Smooth muscle cell (in vitro differentiated cells): Measurements from ENCODE around the gene PDCD1LG2. TPM values are rescaled to one million over a fixed set of nuclear protein-coding genes. Genes with fewer than 3 reads are reported as not detected.
A peak's percentile ranks its signal among the peaks of the same experiment; 100 is the strongest.

Experiments
- DNase-seq: peaks from one replicate; lab custom pipeline; 2025; ENCODE audit not compliant: unreplicated experiment; lab: John Stamatoyannopoulos, UW
- H2AFZ ChIP-seq: fragments of 200-600 bp; sonication (generic); 2 replicates; pipeline ENCODE4 v1.6.0; 2016; ENCODE audit warnings: antibody characterized with exemption, low read depth, mild to moderate bottlenecking
- H3F3A ChIP-seq: fragments of 200-600 bp; sonication (generic); 2 replicates; pipeline ENCODE4 v1.6.0; 2017; ENCODE audit warnings: antibody characterized with exemption, low read depth
- H3K27ac ChIP-seq: fragments of 200-600 bp; sonication (generic); 2 replicates; pipeline ENCODE4 v1.5.1; 2016; ENCODE audit warnings: low read depth, mild to moderate bottlenecking
- H3K27me3 ChIP-seq: fragments of 200-600 bp; sonication (generic); 2 replicates; pipeline ENCODE4 v1.6.1; 2016; ENCODE audit warnings: low read depth, mild to moderate bottlenecking
- H3K36me3 ChIP-seq: fragments of 200-600 bp; sonication (generic); 2 replicates; pipeline ENCODE4 v1.5.1; 2016; ENCODE audit warnings: low read depth
- H3K4me1 ChIP-seq: fragments of 200-600 bp; sonication (generic); 2 replicates; pipeline ENCODE4 v1.5.1; 2016; ENCODE audit warnings: low read depth
- H3K4me2 ChIP-seq: fragments of 200-600 bp; sonication (generic); 2 replicates; pipeline ENCODE4 v1.6.0; 2016; ENCODE audit warnings: mild to moderate bottlenecking
- H3K4me3 ChIP-seq: fragments of 200-600 bp; sonication (generic); 2 replicates; pipeline ENCODE4 v1.5.1; 2016; ENCODE audit warnings: mild to moderate bottlenecking
- H3K79me2 ChIP-seq: fragments of 200-600 bp; sonication (generic); 2 replicates; pipeline ENCODE4 v1.6.0; 2016; ENCODE audit warnings: low read depth, mild to moderate bottlenecking
- H3K9ac ChIP-seq: fragments of 200-600 bp; sonication (generic); 2 replicates; pipeline ENCODE4 v1.6.0; 2016; ENCODE audit warnings: low read depth
- H3K9me3 ChIP-seq: fragments of 200-600 bp; sonication (generic); replicated peaks from 2 replicates; pipeline ENCODE4 v1.5.1; 2016; ENCODE audit warnings: low read depth
- H4K20me1 ChIP-seq: fragments of 200-600 bp; sonication (generic); 2 replicates; pipeline ENCODE4 v1.6.0; 2016; ENCODE audit warnings: low read depth
- WGBS: methylation state at CpG from one replicate; pipeline ENCODE4 v1.1.7; 2016; ENCODE audit warnings: low lambda C conversion rate; 5-methylcytosine and 5-hydroxymethylcytosine counted together
- polyA plus RNA-seq: library from polyadenylated mRNA; unstranded; fragments of >200 nt; fragmentation: Nextera tagmentation; extraction: Ambion mirVana; gene quantifications from 2 replicates; pipeline ENCODE4 v1.2.1, GENCODE V29; 2016
- total RNA-seq: library from RNA; depleted of rRNA; stranded (reverse); fragments of >200 nt; gene quantifications from 2 replicates; pipeline ENCODE4 v1.2.3, GENCODE V29; 2014
- TF ChIP-seq, protein P1 (sequence below): fragments of 200-600 bp; sonication (generic); IDR thresholded peaks from 2 replicates; pipeline ENCODE4 v1.5.1; 2017; ENCODE audit warnings: borderline replicate concordance, mild to moderate bottlenecking, antibody characterized with exemption; ENCODE audit not compliant: insufficient read depth, poor library complexity, severe bottlenecking

Gene PDCD1LG2
- total and polyA plus RNA-seq, 2 experiments from 2014 or later = 10.0 to 11.6 TPM

DNA sequence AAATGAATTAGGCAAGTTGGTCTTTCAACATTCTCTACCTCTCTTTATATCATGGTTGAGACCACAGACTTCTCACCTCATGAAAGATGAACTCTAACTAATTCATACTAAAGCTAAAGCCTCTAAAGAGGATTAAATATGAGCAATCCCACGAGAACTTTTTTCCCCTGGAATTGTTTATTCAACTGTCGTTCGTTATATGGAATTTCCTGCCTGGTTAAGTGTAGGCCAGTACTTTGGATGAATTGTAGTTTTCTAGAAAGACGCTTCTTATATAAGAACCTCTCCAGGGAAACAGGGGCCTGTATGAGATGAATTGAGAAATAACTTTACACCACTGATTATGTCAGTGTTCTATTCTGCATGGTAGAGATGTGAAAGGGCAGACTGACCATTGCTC, 42.9 kb downstream of the PDCD1LG2 start:
- no peak overlapping the region for H2AFZ ChIP-seq
- TF ChIP-seq, protein P1, sequence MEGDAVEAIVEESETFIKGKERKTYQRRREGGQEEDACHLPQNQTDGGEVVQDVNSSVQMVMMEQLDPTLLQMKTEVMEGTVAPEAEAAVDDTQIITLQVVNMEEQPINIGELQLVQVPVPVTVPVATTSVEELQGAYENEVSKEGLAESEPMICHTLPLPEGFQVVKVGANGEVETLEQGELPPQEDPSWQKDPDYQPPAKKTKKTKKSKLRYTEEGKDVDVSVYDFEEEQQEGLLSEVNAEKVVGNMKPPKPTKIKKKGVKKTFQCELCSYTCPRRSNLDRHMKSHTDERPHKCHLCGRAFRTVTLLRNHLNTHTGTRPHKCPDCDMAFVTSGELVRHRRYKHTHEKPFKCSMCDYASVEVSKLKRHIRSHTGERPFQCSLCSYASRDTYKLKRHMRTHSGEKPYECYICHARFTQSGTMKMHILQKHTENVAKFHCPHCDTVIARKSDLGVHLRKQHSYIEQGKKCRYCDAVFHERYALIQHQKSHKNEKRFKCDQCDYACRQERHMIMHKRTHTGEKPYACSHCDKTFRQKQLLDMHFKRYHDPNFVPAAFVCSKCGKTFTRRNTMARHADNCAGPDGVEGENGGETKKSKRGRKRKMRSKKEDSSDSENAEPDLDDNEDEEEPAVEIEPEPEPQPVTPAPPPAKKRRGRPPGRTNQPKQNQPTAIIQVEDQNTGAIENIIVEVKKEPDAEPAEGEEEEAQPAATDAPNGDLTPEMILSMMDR = no peak
- H3K4me2 ChIP-seq = peak overlapping the region; percentile 1
- H4K20me1 ChIP-seq = no peaks in the 10 kb centered on the region
- no peaks in the 10 kb centered on the region for H3K36me3 ChIP-seq
- H3K9me3 ChIP-seq = no peaks in the 10 kb centered on the region
- H3K9ac ChIP-seq = no peak overlapping the region
- no peaks in the 10 kb centered on the region for H3K4me1 ChIP-seq
- H3F3A ChIP-seq = no peaks in the 10 kb centered on the region
- H3K4me3 ChIP-seq = no peak overlapping the region
- no peaks in the 10 kb centered on the region for H3K27me3 ChIP-seq
- H3K27ac ChIP-seq = peak overlapping the region; percentile 36
- no peak for DNase-seq
- H3K79me2 ChIP-seq = no peaks in the 10 kb centered on the region
- 14% methylated on average over 4 of the region's 4 CpGs for WGBS

DNA sequence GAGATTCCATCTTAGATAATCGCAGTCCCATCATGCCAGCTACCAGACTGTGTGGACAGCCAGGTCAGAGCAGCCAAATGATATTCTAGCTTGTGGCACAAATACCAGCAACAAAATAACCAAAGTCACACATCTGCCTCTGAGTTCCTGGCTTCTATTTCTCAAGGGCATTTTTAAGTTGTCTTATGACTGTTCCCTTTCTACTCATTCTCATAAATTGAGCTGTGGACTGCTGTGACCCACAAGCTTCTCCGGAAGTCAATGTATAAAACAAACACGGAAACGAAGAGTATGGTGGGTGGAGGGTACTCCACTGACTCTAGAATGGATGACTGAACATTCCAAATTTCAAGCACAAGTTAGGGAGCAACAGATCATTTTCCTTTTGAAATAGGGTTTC, 43.9 kb downstream of the PDCD1LG2 start:
- Histone ChIP-seq H3F3A (no peaks in the 10 kb centered on the region), H3K36me3 (no peaks in the 10 kb centered on the region), H3K27me3 (no peaks in the 10 kb centered on the region), H3K4me3 (no peak overlapping the region), H3K79me2 (no peaks in the 10 kb centered on the region), H3K9ac (no peak overlapping the region), H3K9me3 (no peaks in the 10 kb centered on the region), H3K4me1 (no peaks in the 10 kb centered on the region), H4K20me1 (no peaks in the 10 kb centered on the region), H3K27ac (peak overlapping the region; percentile 36), H2AFZ (no peak overlapping the region), H3K4me2 (peak overlapping the region; percentile 30)
- 85% methylated on average over 4 of the region's 4 CpGs for WGBS
- no peak for DNase-seq
- TF ChIP-seq, protein P1 = no peak

DNA sequence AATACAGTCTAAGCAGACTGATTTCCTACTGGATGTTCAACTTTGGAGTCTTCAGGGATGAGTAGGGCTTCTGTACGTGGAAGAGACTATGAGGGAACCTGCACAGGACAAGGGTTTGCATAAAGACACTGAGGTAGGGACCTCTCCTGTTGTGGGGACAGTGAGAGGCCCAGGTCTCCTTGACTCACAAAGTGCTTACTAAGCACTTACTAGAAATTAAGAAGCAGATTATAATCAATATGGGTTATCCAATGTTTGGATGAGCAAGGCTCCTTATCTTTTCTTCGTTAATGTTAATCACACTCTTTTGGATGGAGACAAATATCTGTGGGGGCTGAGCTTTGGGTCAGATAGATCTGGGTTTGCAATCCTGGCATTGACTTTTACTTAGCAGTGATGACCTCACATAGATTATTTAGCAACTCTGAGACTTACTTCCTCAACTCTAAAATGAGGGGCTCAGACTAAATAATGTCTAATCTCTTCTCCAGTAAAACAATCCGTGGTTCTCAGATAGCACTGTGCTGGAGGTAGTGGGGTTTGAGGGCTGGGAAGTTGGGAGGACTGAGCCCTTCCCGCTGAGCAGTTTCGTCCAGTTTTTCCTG, 45.9 kb downstream of the PDCD1LG2 start:
- peak overlapping the region; percentile 33 for H3K4me2 ChIP-seq
- no peaks in the 10 kb centered on the region for H4K20me1 ChIP-seq
- H3K27ac ChIP-seq = peak overlapping the region; percentile 53
- no peaks in the 10 kb centered on the region for H3K4me1 ChIP-seq
- H3F3A ChIP-seq = no peaks in the 10 kb centered on the region
- H3K9me3 ChIP-seq = no peaks in the 10 kb centered on the region
- H3K4me3 ChIP-seq = no peak overlapping the region
- TF ChIP-seq, protein P1 = no peak
- no peak overlapping the region for H2AFZ ChIP-seq
- no peaks in the 10 kb centered on the region for H3K79me2 ChIP-seq
- WGBS = 34% methylated on average over 5 of the region's 5 CpGs
- no peak overlapping the region for H3K9ac ChIP-seq
- H3K36me3 ChIP-seq = no peaks in the 10 kb centered on the region
- H3K27me3 ChIP-seq = no peaks in the 10 kb centered on the region
- no peak for DNase-seq
